AG04449 (cell line): ENCODE results near the gene TTC27.

Experiments
- CTCF ChIA-PET: fragments of 350-600 bp; formaldehyde crosslinking; extraction: SDS; loops from one replicate; lab custom pipeline; 2021; ENCODE audit warnings: antibody characterized with exemption; lab: Yijun Ruan, JAX
- POLR2A ChIA-PET: fragments of 400-600, 350-600 bp; formaldehyde crosslinking; extraction: SDS; loops from one replicate; lab custom pipeline; 2020; ENCODE audit warnings: antibody characterized with exemption, inconsistent platforms; lab: Yijun Ruan, JAX
- DNase-seq: peaks from one replicate; pipeline ENCODE4 v3.0.0-alpha.2; 2010; ENCODE audit warnings: low read depth, low spot score
- H3K4me3 ChIP-seq: 2 replicates; pipeline ENCODE4 v1.5.1; 2011; ENCODE audit warnings: low read depth, mild to moderate bottlenecking, control low read depth, low read length
- TF ChIP-seq, protein P1 (sequence below): IDR thresholded peaks from one replicate; pipeline ENCODE4 v1.5.1; 2011; ENCODE audit warnings: mild to moderate bottlenecking, moderate library complexity, low read length, control low read depth, inconsistent platforms; ENCODE audit not compliant: insufficient read depth; ENCODE audit errors: missing control alignments

Gene TTC27

GRCh38 chr2:32775954-32776353 lies 148.1 kb downstream of the TTC27 start:
- DNase-seq, result no peak
- no peak overlapping the region for H3K4me3 ChIP-seq
- TF ChIP-seq, protein P1, sequence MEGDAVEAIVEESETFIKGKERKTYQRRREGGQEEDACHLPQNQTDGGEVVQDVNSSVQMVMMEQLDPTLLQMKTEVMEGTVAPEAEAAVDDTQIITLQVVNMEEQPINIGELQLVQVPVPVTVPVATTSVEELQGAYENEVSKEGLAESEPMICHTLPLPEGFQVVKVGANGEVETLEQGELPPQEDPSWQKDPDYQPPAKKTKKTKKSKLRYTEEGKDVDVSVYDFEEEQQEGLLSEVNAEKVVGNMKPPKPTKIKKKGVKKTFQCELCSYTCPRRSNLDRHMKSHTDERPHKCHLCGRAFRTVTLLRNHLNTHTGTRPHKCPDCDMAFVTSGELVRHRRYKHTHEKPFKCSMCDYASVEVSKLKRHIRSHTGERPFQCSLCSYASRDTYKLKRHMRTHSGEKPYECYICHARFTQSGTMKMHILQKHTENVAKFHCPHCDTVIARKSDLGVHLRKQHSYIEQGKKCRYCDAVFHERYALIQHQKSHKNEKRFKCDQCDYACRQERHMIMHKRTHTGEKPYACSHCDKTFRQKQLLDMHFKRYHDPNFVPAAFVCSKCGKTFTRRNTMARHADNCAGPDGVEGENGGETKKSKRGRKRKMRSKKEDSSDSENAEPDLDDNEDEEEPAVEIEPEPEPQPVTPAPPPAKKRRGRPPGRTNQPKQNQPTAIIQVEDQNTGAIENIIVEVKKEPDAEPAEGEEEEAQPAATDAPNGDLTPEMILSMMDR, result no peak
- CTCF ChIA-PET, result interaction anchor here (1.1 to 11.2 kb wide), 7 partner anchors 23 to 700 kb away, joined by 3 to 139 read pairs (median 5); no protein-coding TSS in a partner anchor
- POLR2A ChIA-PET, result no interaction called here

DNA sequence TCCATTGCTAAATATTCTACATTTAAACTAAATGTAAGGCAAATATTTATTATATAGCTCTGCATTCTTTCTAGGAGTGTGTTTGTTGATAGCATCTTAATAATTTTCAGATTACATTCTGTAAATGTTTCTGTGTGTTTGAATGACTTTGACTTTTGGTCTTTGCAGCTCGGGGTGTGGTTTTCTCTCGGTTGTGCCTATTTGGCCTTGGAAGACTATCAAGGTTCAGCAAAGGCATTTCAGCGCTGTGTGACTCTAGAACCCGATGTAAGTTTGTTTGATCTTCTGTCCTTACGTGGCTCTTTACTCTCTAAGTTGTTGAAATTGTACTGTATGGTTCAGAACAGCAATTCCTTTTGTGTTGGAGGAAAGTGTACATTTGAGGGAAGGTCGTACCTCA lies 149.9 kb downstream of the TTC27 start:
- ChIA-PET CTCF (interaction anchor here (1.1 to 11.2 kb wide), 3 partner anchors 165 to 255 kb away, joined by 3 to 139 read pairs (median 45); no protein-coding TSS in a partner anchor), POLR2A (no interaction called here)
- no peak for DNase-seq
- no peak overlapping the region for H3K4me3 ChIP-seq
- TF ChIP-seq, protein P1, result no peak

GRCh38 chr2:32780961-32781360 lies 153.1 kb downstream of the TTC27 start:
- CTCF ChIA-PET, result interaction anchor here (1.4 kb wide), 1 partner anchor 164 kb away, joined by 4 read pairs; no protein-coding TSS in a partner anchor
- TF ChIP-seq, protein P1, result no peak
- no peak overlapping the region for H3K4me3 ChIP-seq
- no peak for DNase-seq
- POLR2A ChIA-PET, result no interaction called here

DNA sequence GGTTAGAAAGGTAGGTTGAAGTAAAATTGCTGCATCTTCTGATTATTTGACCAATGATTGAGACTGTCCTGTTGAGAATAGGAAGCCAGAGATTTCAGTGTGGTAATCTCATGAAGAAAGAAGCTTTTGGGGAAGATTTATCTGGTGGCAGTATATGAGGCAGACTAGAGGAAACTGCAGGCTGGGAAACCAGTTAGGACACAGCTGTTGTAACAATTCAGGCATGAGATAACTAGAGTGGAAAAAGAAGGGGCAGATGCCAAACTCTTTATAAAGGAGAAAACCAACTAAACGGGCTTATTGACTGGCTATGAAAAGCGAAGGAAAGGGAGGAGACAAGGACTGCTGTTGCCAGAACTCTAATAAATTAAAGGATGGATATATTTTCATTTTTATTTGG lies 155.6 kb downstream of the TTC27 start:
- TF ChIP-seq, protein P1, result no peak
- no peak for DNase-seq
- no peak overlapping the region for H3K4me3 ChIP-seq
- POLR2A ChIA-PET, result no interaction called here
- CTCF ChIA-PET, result interaction anchor here (1.4 kb wide), 1 partner anchor 12 kb away, joined by 3 read pairs; no protein-coding TSS in a partner anchor

DNA sequence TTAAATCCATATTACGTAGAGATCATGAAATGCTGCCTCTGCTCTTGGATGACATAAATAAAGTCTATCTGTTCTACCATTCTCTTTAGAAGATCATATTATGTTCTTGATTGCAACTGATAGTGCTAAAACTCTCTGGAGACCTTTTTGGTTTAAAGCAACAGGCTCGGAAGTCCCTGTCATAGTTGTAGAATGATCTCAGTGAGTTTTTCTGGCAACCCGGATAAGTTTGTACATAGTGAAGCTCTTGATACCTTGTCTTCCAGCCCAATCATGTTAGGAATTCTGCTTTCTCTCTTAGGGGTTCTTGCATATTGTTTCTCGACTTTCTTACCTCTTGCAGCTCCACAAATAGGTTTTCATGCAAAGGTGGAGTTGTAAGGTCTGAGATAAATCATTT lies 156.1 kb downstream of the TTC27 start:
- CTCF ChIA-PET, result interaction anchor here (1.4 kb wide), 1 partner anchor 12 kb away, joined by 3 read pairs; no protein-coding TSS in a partner anchor
- H3K4me3 ChIP-seq, result no peak overlapping the region
- POLR2A ChIA-PET, result no interaction called here
- no peak for DNase-seq
- TF ChIP-seq, protein P1, result no peak

DNA sequence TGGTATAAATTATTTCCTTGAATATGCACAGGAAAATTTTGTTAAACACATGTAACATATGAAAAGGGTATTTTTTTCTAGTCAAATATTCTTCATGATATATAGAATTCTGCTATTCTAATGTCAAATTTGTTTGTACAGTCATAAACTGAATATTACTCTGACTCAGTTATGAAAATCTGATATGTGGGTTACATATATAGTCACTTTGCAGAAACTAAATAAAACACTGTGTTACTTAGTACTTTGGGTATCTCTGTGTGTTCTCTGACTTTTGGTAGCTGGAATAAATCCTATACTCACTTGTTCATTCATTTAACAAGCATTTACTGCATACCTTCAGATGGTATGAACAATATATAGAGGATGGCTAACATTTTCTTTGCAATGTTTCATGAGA lies 159.4 kb downstream of the TTC27 start:
- CTCF ChIA-PET, result interaction anchor here (1.5 to 1.6 kb wide), 2 partner anchors 13 to 246 kb away, joined by 3 to 6 read pairs; no protein-coding TSS in a partner anchor

More for the DNA sequence above, 159.4 kb downstream of the TTC27 start:
- DNase-seq, result no peak
- POLR2A ChIA-PET, result no interaction called here
- H3K4me3 ChIP-seq, result no peak overlapping the region
- TF ChIP-seq, protein P1, result no peak
